Right atrium auricular region (tissue), 2 donors: ENCODE measurements around the gene MAP1LC3B. TPM values are rescaled to one million over a fixed set of nuclear protein-coding genes. Genes with fewer than 3 reads are reported as not detected.

Experiments used
- DNase-seq: peaks from one replicate; pipeline ENCODE4 v3.0.0-alpha.2; 2019; ENCODE audit warnings: low spot score
- H3K27ac ChIP-seq, 2 donors: fragments of 200-600 bp; sonication (generic); 1 replicate in 1 of 2; 2 replicates in 1 of 2; pipeline ENCODE4 v1.5.1; 2016 to 2019
- H3K27me3 ChIP-seq, 2 donors: fragments of 200-600 bp; sonication (generic); one replicate each; pipeline versions ENCODE4 v1.5.1 to v1.6.0; 2017 to 2019
- H3K36me3 ChIP-seq: fragments of 200-600 bp; sonication (generic); one replicate; pipeline ENCODE4 v1.5.1; 2016
- H3K4me1 ChIP-seq, 2 donors: fragments of 200-600 bp; sonication (generic); one replicate each; pipeline versions ENCODE4 v1.5.1 to v1.6.0; 2017 to 2019
- H3K4me3 ChIP-seq, 2 donors: fragments of 200-600 bp; sonication (generic); 1 replicate in 1 of 2; 2 replicates in 1 of 2; pipeline ENCODE4 v1.5.1; 2017 to 2019; ENCODE audit warnings: mild to moderate bottlenecking in 1 of 2, moderate library complexity in 1 of 2
- H3K9me3 ChIP-seq, 2 donors: fragments of 200-600 bp; sonication (generic); one replicate each; pipeline ENCODE4 v1.5.1; 2019
- total RNA-seq, 2 donors: library from RNA; depleted of rRNA; stranded (reverse); fragments of >200 nt; gene quantifications; one replicate each; pipeline ENCODE4 v1.1.0, GENCODE V29; 2016
- TF ChIP-seq, protein P1 (sequence below), 2 donors: fragments of 200-600 bp; sonication (generic); IDR thresholded peaks; one replicate each; pipeline ENCODE4 v1.5.1; 2019; ENCODE audit warnings: antibody characterized with exemption in 2 of 2

Gene MAP1LC3B
- total RNA-seq, 2 donors from 2014 or later = 57.5 to 83.0 TPM

DNA sequence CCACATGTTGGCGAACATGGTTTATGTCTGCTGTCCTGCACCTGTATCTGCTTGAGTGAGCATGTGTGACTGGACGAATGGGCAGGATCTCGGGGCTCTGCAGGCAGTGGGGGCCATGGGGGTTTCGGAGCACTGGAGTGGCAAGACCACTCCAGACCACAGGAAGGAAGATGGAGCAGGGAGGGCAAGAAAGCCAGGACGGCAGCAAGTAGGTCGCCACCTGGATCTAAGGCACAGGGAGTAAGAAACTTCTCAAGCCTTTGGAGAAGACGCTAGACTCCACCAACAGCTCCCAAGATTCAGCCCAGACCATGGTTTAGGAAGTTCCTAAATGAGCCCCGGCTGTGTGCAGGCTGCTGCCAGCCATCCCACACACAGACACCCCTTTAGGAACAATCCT lies 42.1 kb upstream of the MAP1LC3B start:
- Histone ChIP-seq H3K4me3 (no peak overlapping the region), H3K4me1 (peaks cover 0 to 27% of the 10 kb centered on the region in 2 donors), H3K27ac (no peak overlapping the region), H3K36me3 (peaks cover 21% of the 10 kb centered on the region), H3K27me3 (no peaks in the 10 kb centered on the region), H3K9me3 (no peaks in the 10 kb centered on the region)
- TF ChIP-seq, protein P1, sequence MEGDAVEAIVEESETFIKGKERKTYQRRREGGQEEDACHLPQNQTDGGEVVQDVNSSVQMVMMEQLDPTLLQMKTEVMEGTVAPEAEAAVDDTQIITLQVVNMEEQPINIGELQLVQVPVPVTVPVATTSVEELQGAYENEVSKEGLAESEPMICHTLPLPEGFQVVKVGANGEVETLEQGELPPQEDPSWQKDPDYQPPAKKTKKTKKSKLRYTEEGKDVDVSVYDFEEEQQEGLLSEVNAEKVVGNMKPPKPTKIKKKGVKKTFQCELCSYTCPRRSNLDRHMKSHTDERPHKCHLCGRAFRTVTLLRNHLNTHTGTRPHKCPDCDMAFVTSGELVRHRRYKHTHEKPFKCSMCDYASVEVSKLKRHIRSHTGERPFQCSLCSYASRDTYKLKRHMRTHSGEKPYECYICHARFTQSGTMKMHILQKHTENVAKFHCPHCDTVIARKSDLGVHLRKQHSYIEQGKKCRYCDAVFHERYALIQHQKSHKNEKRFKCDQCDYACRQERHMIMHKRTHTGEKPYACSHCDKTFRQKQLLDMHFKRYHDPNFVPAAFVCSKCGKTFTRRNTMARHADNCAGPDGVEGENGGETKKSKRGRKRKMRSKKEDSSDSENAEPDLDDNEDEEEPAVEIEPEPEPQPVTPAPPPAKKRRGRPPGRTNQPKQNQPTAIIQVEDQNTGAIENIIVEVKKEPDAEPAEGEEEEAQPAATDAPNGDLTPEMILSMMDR (IDR thresholded peaks at IDR 0.05) = no peak
- no peak for DNase-seq

DNA sequence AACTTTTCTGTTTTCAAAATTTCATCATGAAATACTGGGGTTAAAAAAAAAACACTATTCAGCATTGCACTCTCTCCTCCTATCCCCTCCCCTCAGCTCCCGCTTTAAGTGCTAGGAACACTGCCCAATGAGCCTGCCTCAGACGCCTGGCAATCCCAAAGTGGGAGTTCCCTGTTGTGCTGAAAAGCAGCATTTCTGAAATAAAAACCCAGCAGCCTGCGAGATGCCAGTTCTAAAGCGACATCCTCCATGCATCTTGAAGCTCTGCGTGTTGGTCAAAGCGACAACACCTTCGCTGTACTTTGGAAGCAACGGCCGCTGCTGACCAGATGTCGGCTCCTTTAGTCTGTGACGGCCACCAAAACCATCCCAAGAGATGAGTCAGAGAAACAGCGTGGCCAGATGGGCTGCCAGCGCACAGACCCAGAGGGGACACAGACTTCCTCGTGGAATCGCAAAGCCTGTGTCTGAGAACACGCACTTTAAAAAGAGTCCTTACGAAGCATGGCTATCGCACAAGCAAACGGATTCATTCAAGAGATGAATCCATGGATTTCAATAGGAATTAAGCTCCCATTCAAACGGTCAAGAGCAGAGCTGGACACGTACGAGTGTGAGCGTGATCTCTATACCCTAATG lies 41.3 kb upstream of the MAP1LC3B start:
- Histone ChIP-seq H3K9me3 (no peaks in the 10 kb centered on the region), H3K4me3 (no peak overlapping the region), H3K27ac (peak overlapping the region in 1 of 2 donors; percentile 3), H3K36me3 (peaks cover 21% of the 10 kb centered on the region), H3K27me3 (no peaks in the 10 kb centered on the region), H3K4me1 (peaks cover 0 to 19% of the 10 kb centered on the region in 2 donors)
- DNase-seq = peak; percentile 68
- TF ChIP-seq, protein P1 (IDR thresholded peaks at IDR 0.05) = no peak

DNA sequence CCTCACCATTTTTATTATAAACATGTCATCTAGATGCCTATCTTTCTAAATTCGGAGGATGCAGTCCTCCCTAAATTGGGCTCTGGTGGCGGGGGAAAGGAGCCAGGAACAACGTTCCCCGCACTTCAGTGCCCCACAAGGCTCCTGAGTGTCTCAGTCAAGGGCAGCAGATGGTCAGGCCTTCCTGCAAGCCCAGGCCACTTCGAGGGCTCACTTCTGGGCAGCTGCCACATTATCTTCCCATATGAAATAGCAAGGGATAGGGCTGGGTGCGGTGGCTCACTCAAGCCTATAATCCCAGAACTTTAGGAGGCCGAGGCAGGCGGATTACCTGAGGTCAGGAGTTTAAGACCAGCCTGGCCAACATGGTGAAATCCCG lies 40.8 kb upstream of the MAP1LC3B start:
- H3K36me3 ChIP-seq = peaks cover 16% of the 10 kb centered on the region
- no peak for DNase-seq
- no peaks in the 10 kb centered on the region for H3K27me3 ChIP-seq
- peak overlapping the region in 1 of 2 donors; percentile 3 for H3K27ac ChIP-seq
- no peaks in the 10 kb centered on the region for H3K9me3 ChIP-seq
- TF ChIP-seq, protein P1 (IDR thresholded peaks at IDR 0.05) = no peak
- no peak overlapping the region for H3K4me3 ChIP-seq
- H3K4me1 ChIP-seq = peaks cover 0 to 18% of the 10 kb centered on the region in 2 donors

DNA sequence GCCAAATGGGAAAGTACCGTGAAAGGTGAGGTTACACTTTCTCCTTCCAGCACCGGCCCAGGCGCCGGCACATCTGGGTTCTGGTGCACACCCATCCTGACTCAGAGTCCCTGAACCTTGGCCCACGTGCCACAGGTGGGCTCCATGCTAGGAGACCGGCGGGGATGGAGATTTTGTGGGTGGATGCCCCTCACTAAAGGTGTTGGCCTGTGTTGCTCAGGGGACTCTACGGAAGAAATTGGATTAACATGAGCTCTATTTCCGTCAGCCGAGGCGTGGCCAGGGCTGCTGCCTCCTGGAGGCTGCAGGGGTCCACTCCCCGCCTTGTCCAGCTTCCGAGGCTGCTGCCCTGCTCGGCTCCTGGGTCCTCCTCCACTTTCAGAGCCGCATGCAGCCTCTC lies 39.3 kb upstream of the MAP1LC3B start:
- Histone ChIP-seq H3K4me1 (peaks cover 0 to 18% of the 10 kb centered on the region in 2 donors), H3K27me3 (no peaks in the 10 kb centered on the region), H3K9me3 (no peaks in the 10 kb centered on the region), H3K36me3 (peaks cover 14% of the 10 kb centered on the region), H3K27ac (no peak overlapping the region), H3K4me3 (no peak overlapping the region)
- no peak for DNase-seq
- TF ChIP-seq, protein P1 (IDR thresholded peaks at IDR 0.05) = no peak

DNA sequence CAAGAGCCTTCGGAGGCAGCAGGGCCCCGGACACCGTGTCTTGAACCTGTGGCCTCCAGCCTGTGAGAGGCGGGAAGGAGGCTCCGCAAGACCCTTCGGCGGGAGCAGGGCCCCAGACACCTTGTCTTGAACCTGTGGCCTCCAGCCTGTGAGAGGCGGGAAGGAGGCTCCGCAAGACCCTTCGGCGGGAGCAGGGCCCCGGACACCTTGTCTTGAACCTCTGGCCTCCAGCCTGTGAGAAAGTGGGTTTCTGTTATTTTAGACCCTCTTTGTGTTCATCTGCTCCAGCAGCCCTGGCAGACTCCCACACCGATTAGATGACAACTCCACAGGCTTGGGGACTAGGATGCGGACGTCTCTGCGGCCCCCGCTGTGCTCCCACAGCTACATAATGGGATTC lies 38.5 kb upstream of the MAP1LC3B start:
- peaks cover 0 to 18% of the 10 kb centered on the region in 2 donors for H3K4me1 ChIP-seq
- TF ChIP-seq, protein P1 (IDR thresholded peaks at IDR 0.05) = no peak
- DNase-seq = no peak
- H3K9me3 ChIP-seq = no peaks in the 10 kb centered on the region
- H3K4me3 ChIP-seq = no peak overlapping the region
- no peak overlapping the region for H3K27ac ChIP-seq
- H3K27me3 ChIP-seq = no peaks in the 10 kb centered on the region
- H3K36me3 ChIP-seq = peaks cover 18% of the 10 kb centered on the region

DNA sequence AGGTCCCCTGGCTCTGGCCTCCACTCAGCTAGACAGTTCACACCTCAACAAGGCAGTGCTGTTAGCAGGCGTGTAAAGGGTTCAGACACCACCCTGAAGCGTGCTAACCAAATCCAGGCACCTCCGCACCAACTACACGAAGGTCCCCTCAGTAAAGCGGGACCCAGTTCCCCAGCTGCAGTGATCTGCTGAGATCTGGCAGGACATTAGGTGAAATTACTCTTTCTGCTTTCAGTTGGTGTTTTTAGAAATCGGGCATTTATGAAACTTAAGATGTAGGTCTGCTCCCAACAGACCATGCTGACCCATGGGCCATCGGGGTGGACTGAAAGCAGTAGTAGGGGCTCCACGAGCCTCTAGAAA lies 35.7 kb upstream of the MAP1LC3B start:
- Histone ChIP-seq H3K27ac (no peak overlapping the region), H3K4me3 (no peak overlapping the region), H3K36me3 (peaks cover 39% of the 10 kb centered on the region), H3K9me3 (no peaks in the 10 kb centered on the region), H3K27me3 (no peaks in the 10 kb centered on the region), H3K4me1 (peaks cover 0 to 13% of the 10 kb centered on the region in 2 donors)
- TF ChIP-seq, protein P1 (IDR thresholded peaks at IDR 0.05) = no peak
- no peak for DNase-seq
